Liver (tissue), 9 donors: Measurements from ENCODE around the gene STAC2. TPM values are rescaled to one million over a fixed set of nuclear protein-coding genes. Genes with fewer than 3 reads are reported as not detected.

Experiments used
- DNase-seq: peaks from one replicate; pipeline ENCODE4 v3.0.0-alpha.2; 2017; ENCODE audit warnings: low spot score
- H3K27ac ChIP-seq, 2 donors: one replicate each; pipeline ENCODE4 v1.7.0; 2013; ENCODE audit warnings: inconsistent platforms in 2 of 2, low read length in 2 of 2, control low read depth in 1 of 2, low read depth in 1 of 2, mild to moderate bottlenecking in 1 of 2
- H3K27me3 ChIP-seq, 4 donors: one replicate each; pipeline versions ENCODE4 v1.6.1 to v1.7.0; 2013; ENCODE audit warnings: low read length in 3 of 4, inconsistent platforms in 1 of 4, mild to moderate bottlenecking in 1 of 4, moderate library complexity in 1 of 4; ENCODE audit not compliant: control insufficient read depth in 4 of 4, insufficient read depth in 4 of 4
- H3K36me3 ChIP-seq, 4 donors: one replicate each; pipeline versions ENCODE4 v1.6.1 to v1.7.0; 2013; ENCODE audit warnings: low read length in 3 of 4, mild to moderate bottlenecking in 3 of 4, low read depth in 1 of 4, moderate library complexity in 1 of 4; ENCODE audit not compliant: control insufficient read depth in 4 of 4, insufficient read depth in 3 of 4
- H3K4me1 ChIP-seq, 4 donors: one replicate each; pipeline versions ENCODE4 v1.6.1 to v1.7.0; 2013; ENCODE audit warnings: low read length in 3 of 4, mild to moderate bottlenecking in 3 of 4, moderate library complexity in 1 of 4; ENCODE audit not compliant: control insufficient read depth in 4 of 4, insufficient read depth in 4 of 4
- H3K4me3 ChIP-seq, 3 donors: one replicate each; pipeline versions ENCODE4 v1.6.1 to v1.7.0; 2013; ENCODE audit warnings: low read length in 3 of 3, control low read depth in 1 of 3, low read depth in 1 of 3, mild to moderate bottlenecking in 1 of 3
- H3K9ac ChIP-seq, 2 donors: one replicate each; pipeline ENCODE4 v1.7.0; 2013; ENCODE audit warnings: low read length in 2 of 2, mild to moderate bottlenecking in 2 of 2, moderate library complexity in 2 of 2, control low read depth in 1 of 2, low read depth in 1 of 2
- H3K9me3 ChIP-seq, 4 donors: one replicate each; pipeline versions ENCODE4 v1.6.1 to v1.7.0; 2013; ENCODE audit warnings: low read length in 3 of 4; ENCODE audit not compliant: control insufficient read depth in 4 of 4
- EGR1 ChIP-seq, 2 donors: IDR thresholded peaks; 2 replicates each; pipeline ENCODE4 v1.6.1; 2016 to 2018; ENCODE audit warnings: antibody characterized with exemption in 2 of 2, low read depth in 2 of 2
- GABPA ChIP-seq, 2 donors: IDR thresholded peaks in 1 of 2; conservative IDR thresholded peaks in 1 of 2; 2 replicates each; pipeline ENCODE4 v1.6.1; 2016; ENCODE audit warnings: antibody characterized with exemption in 2 of 2, mild to moderate bottlenecking in 1 of 2, moderate library complexity in 1 of 2
- HNF4A ChIP-seq, 2 donors: conservative IDR thresholded peaks; 2 replicates each; pipeline ENCODE4 v1.6.1; 2016; ENCODE audit warnings: antibody characterized with exemption in 2 of 2, mild to moderate bottlenecking in 2 of 2
- HNF4G ChIP-seq: IDR thresholded peaks from 2 replicates; pipeline ENCODE4 v1.6.1; 2016; ENCODE audit warnings: antibody characterized with exemption
- JUND ChIP-seq, 2 donors: IDR thresholded peaks; 2 replicates each; pipeline ENCODE4 v1.6.1; 2016; ENCODE audit warnings: antibody characterized with exemption in 2 of 2
- NR2F2 ChIP-seq: IDR thresholded peaks from 2 replicates; pipeline ENCODE4 v1.6.1; 2016; ENCODE audit warnings: antibody characterized with exemption
- REST ChIP-seq: IDR thresholded peaks from 2 replicates; pipeline ENCODE4 v1.6.1; 2016; ENCODE audit warnings: antibody characterized with exemption, mild to moderate bottlenecking
- RXRA ChIP-seq, 2 donors: IDR thresholded peaks; 2 replicates each; pipeline ENCODE4 v1.6.1; 2017 to 2018; ENCODE audit warnings: antibody characterized with exemption in 2 of 2, mild to moderate bottlenecking in 1 of 2
- SP1 ChIP-seq: IDR thresholded peaks from 2 replicates; pipeline ENCODE4 v1.6.1; 2018; ENCODE audit warnings: antibody characterized with exemption, mild to moderate bottlenecking
- TAF1 ChIP-seq: conservative IDR thresholded peaks from 2 replicates; pipeline ENCODE4 v1.6.1; 2016; ENCODE audit warnings: antibody characterized with exemption, mild to moderate bottlenecking
- YY1 ChIP-seq: IDR thresholded peaks from 2 replicates; pipeline ENCODE4 v1.6.1; 2016; ENCODE audit warnings: antibody characterized with exemption, mild to moderate bottlenecking
- ZBTB33 ChIP-seq: IDR thresholded peaks from 2 replicates; pipeline ENCODE4 v1.6.1; 2016; ENCODE audit warnings: antibody characterized with exemption
- WGBS: extraction: QIAGEN DNeasy Blood & Tissue Kit; methylation state at CpG from one replicate; pipeline ENCODE4 v1.1.7; 2013; 5-methylcytosine and 5-hydroxymethylcytosine counted together
- polyA plus RNA-seq, 2 donors: library from polyadenylated mRNA; stranded (reverse) in 1 of 2; unstranded in 1 of 2; fragments of 200-250 nt in 1 of 2; fragments of >200 nt in 1 of 2; fragmentation: Nextera tagmentation in 1 of 2; extraction: Ambion mirVana in 1 of 2; gene quantifications; one replicate each; pipeline versions ENCODE4 v1.2.1 to v1.2.3, GENCODE V29; 2013 to 2015
- total RNA-seq, 2 donors: library from RNA; depleted of rRNA; stranded (reverse); fragments of >200 nt; gene quantifications; one replicate each; pipeline ENCODE4 v1.2.3, GENCODE V29; 2014
- TF ChIP-seq, protein P1 (sequence below): IDR thresholded peaks from 2 replicates; pipeline ENCODE4 v1.6.1; 2016; ENCODE audit warnings: antibody characterized with exemption
- TF ChIP-seq, protein P2 (sequence below): IDR thresholded peaks from 2 replicates; pipeline ENCODE4 v1.6.1; 2016; ENCODE audit warnings: antibody characterized with exemption
- donor health status: healthy.
- donor health status: healthy.
- donor health status: healthy.
- donor health status: healthy.
- donor health status: healthy.

Gene STAC2
- total and polyA plus RNA-seq, 4 donors, result not detected

DNA sequence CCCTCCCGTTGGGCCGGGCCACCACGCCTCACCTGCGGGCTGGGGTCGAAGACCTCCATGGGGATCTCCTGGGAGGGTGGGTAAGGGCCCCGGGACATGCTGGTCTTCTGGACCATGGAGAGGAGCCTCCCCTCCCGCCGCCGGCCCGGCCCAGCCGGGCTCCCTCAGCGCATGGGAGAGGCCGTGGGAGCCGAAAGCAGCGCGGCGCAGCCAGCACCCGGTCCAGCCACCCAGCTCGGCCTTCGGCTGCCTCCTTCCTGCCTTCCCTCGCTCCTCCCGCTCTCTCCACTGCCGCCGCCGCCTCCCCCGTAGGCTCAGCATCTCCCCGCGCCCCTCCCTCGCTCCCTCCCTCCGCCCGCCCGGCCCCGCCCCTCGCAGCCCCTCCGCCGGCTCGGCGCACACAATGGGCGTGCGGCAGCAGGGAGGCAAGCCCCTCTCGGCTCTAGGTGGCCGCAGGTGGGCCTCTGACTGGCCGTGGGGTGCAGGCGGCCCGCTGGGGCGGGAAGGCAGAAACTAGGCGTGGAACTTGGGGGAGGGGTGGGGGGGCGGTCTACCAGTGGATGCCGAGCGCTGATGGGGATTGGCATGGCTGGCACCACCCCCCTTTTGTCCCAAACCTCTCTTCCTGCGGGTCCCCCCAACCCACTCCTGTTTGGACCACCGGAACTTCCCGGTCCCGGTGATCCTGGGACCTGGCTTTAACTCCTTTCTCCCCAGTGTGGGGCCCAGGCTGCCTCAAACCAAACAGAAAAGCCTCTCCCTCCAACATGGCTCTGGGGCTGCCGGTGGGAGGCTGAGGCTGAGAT lies 28.2 kb downstream of the STAC2 start, which contains the start of gene CACNB1 (continued):
- TF ChIP-seq REST (no peak), JUND (IDR thresholded peaks at IDR 0.05) (no peak), SP1 (no peak), GABPA (IDR thresholded peaks at IDR 0.05 in 1 of 2, conservative IDR thresholded peaks at IDR 0.05 in 1 of 2) (no peak)

- no peak for DNase-seq
- H3K4me1 ChIP-seq, result peaks cover 7 to 20% (median 14%) of the 10 kb centered on the region in 4 donors
- peak overlapping the region in 1 of 3 donors; percentile 60 for H3K4me3 ChIP-seq
- H3K9me3 ChIP-seq, result no peaks in the 10 kb centered on the region
- TF ChIP-seq HNF4A (conservative IDR thresholded peaks at IDR 0.05), result no peak
- TF ChIP-seq GABPA (IDR thresholded peaks at IDR 0.05 in 1 of 2, conservative IDR thresholded peaks at IDR 0.05 in 1 of 2), result no peak
- H3K27me3 ChIP-seq, result no peaks in the 10 kb centered on the region
- no peak overlapping the region for H3K27ac ChIP-seq
- no peak overlapping the region for H3K9ac ChIP-seq
- peaks cover 2 to 5% (median 3%) of the 10 kb centered on the region in 4 donors for H3K36me3 ChIP-seq
- WGBS, result 4% methylated on average over 30 of the region's 30 CpGs
These were observed 28.9 kb downstream of the STAC2 start for GRCh38 chr17:39196808-39197291.

DNA sequence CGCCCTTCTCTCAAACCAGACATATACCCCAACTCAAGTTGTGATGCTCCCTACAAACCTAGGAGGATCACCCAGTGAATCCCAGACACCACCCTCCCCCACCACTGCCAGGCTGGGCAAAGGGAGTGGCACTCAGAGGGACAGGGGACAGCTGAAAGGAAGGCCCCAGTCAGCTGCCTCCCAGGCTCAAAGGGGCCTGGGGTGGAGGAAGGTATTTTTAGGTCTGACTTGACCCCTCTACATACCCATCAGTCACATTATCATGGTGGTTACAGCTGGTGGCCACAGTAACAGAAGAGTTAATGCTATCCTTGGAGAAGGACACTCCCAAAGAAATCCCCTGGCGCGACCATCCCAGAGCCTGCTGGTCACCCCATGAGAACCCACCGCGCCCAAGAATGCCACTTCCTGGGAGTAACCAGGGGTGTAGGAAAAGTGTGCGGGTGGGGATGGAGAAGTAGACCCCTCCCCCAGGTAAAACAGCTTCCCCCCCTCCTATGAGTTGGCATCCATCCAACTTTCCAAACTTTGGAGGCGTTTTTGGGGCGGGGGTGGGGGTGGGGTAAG lies 29.4 kb downstream of the STAC2 start:
- Histone ChIP-seq H3K36me3 (no peaks in the 10 kb centered on the region), H3K27ac (no peak overlapping the region), H3K9ac (no peak overlapping the region), H3K9me3 (no peaks in the 10 kb centered on the region), H3K4me1 (peaks cover 6 to 18% (median 12%) of the 10 kb centered on the region in 4 donors), H3K27me3 (no peaks in the 10 kb centered on the region), H3K4me3 (peak overlapping the region in 1 of 3 donors; percentile 60)
- no peak for TF ChIP-seq HNF4G
- TF ChIP-seq NR2F2, result no peak
- TF ChIP-seq ZBTB33, result no peak
- no peak for TF ChIP-seq YY1
- TF ChIP-seq HNF4A (conservative IDR thresholded peaks at IDR 0.05), result no peak
- TF ChIP-seq, protein P1, sequence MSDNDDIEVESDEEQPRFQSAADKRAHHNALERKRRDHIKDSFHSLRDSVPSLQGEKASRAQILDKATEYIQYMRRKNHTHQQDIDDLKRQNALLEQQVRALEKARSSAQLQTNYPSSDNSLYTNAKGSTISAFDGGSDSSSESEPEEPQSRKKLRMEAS, result no peak
- TF ChIP-seq EGR1 (IDR thresholded peaks at IDR 0.05; ENCODE audit: low read depth in 2 of 2), result no peak
- no peak for TF ChIP-seq SP1
- TF ChIP-seq TAF1, result no peak
- no peak for TF ChIP-seq RXRA (IDR thresholded peaks at IDR 0.05)
- TF ChIP-seq, protein P2, sequence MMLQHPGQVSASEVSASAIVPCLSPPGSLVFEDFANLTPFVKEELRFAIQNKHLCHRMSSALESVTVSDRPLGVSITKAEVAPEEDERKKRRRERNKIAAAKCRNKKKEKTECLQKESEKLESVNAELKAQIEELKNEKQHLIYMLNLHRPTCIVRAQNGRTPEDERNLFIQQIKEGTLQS, result no peak
- TF ChIP-seq GABPA (IDR thresholded peaks at IDR 0.05 in 1 of 2, conservative IDR thresholded peaks at IDR 0.05 in 1 of 2), result no peak
- DNase-seq, result no peak
- WGBS, result 53% methylated on average over 8 of the region's 8 CpGs
